Upper lobe of right lung (tissue), 1 donor: ENCODE data around the gene B4GALT3. TPM values are rescaled to one million over a fixed set of nuclear protein-coding genes. Genes with fewer than 3 reads are reported as not detected.
A peak's percentile ranks its signal among the peaks of the same experiment; 100 is the strongest.

Experiments
- ATAC-seq: fragments of 200-7000 bp; cut with Tn5 transposase; one replicate; pipeline ENCODE4 v1.9.1; 2020; ENCODE audit warnings: mild to moderate bottlenecking, moderate library complexity
- DNase-seq: peaks from one replicate; pipeline ENCODE4 v3.0.0-alpha.2; 2020
- H3K27ac ChIP-seq: fragments of 200-600 bp; one replicate; pipeline ENCODE4 v1.8.0; 2022
- H3K27me3 ChIP-seq: fragments of 200-600 bp; one replicate; pipeline ENCODE4 v1.8.0; 2022; ENCODE audit warnings: mild to moderate bottlenecking
- H3K36me3 ChIP-seq: fragments of 200-600 bp; one replicate; pipeline ENCODE4 v1.8.0; 2022
- H3K4me1 ChIP-seq: fragments of 200-600 bp; one replicate; pipeline ENCODE4 v1.8.0; 2022
- H3K4me3 ChIP-seq: fragments of 200-600 bp; one replicate; pipeline ENCODE4 v1.8.0; 2022; ENCODE audit warnings: mild to moderate bottlenecking
- H3K9me3 ChIP-seq: fragments of 200-600 bp; one replicate; pipeline ENCODE4 v1.8.0; 2022
- CTCF ChIP-seq: fragments of 200-600 bp; IDR thresholded peaks from one replicate; pipeline ENCODE4 v1.8.0; 2022; ENCODE audit warnings: antibody characterized with exemption
- intact Hi-C: fragments of 100-400 bp; cut with DNase I; formaldehyde crosslinking; loops from one replicate; pipeline ENCODE4 v1.11.0; 2022
- total RNA-seq: library from RNA; stranded (reverse); fragmentation: NEBNext Ultra II Directional; extraction: Animal tissue kit (Norgen Biotek cat#: 25700); gene quantifications from one replicate; pipeline ENCODE4 v1.2.1, GENCODE V29; 2021
- donor health status: DM: no; HTN: yes; CAD: no; lungs with severe emphysema.

B4GALT3 gene
- total RNA-seq, 1 donor from 2014 or later = 35.7 TPM

GRCh38 chr1:161158316-161159010, 18.8 kb downstream of the B4GALT3 start:
- peak overlapping the region; percentile 80 for H3K4me3 ChIP-seq
- no peak for TF ChIP-seq CTCF
- H3K27ac ChIP-seq = peak overlapping the region; percentile 91
- H3K36me3 ChIP-seq = peaks cover 22% of the 10 kb centered on the region
- H3K4me1 ChIP-seq = peaks cover 30% of the 10 kb centered on the region
- no peaks in the 10 kb centered on the region for H3K27me3 ChIP-seq
- DNase-seq = no peak
- no peak for ATAC-seq
- no peaks in the 10 kb centered on the region for H3K9me3 ChIP-seq
- intact Hi-C loops = no loop called here

- no peak for DNase-seq
- peaks cover 18% of the 10 kb centered on the region for H3K36me3 ChIP-seq
- H3K4me3 ChIP-seq = no peak overlapping the region
- peaks cover 32% of the 10 kb centered on the region for H3K4me1 ChIP-seq
- no peaks in the 10 kb centered on the region for H3K27me3 ChIP-seq
- H3K9me3 ChIP-seq = no peaks in the 10 kb centered on the region
- intact Hi-C loops = no loop called here
- H3K27ac ChIP-seq = no peak overlapping the region
- ATAC-seq = no peak
- TF ChIP-seq CTCF = no peak
Observed at GRCh38 chr1:161157867-161158266, 19.4 kb downstream of the B4GALT3 start.

- no peaks in the 10 kb centered on the region for H3K9me3 ChIP-seq
- H3K36me3 ChIP-seq = peaks cover 6% of the 10 kb centered on the region
- DNase-seq = peak; percentile 88
- peak; percentile 97 for ATAC-seq
- intact Hi-C loops = no loop called here
- H3K27ac ChIP-seq = peak within 1 kb of the TSS; percentile 98
- no peaks in the 10 kb centered on the region for H3K27me3 ChIP-seq
- peak within 1 kb of the TSS; percentile 92 for H3K4me3 ChIP-seq
- peaks cover 16% of the 10 kb centered on the region for H3K4me1 ChIP-seq
- TF ChIP-seq CTCF = no peak
Observed at GRCh38 chr1:161153682-161154337, 23.5 kb downstream of the B4GALT3 start, which contains the start of gene UFC1. TSS of gene UFC1 (plus strand) at chr1:161153978. CDS start at chr1:161153998, 20 bp downstream.

GRCh38 chr1:161153176-161153575, 24.1 kb downstream of the B4GALT3 start:
- DNase-seq (no peak), ATAC-seq (no peak)
- Histone ChIP-seq H3K4me1 (peaks cover 14% of the 10 kb centered on the region), H3K9me3 (no peaks in the 10 kb centered on the region), H3K36me3 (peaks cover 6% of the 10 kb centered on the region), H3K4me3 (peak overlapping the region; percentile 92), H3K27ac (peak overlapping the region; percentile 98), H3K27me3 (no peaks in the 10 kb centered on the region)
- TF ChIP-seq CTCF = no peak
- intact Hi-C loops = no loop called here

- H3K4me3 ChIP-seq = no peak overlapping the region
- intact Hi-C loops = no loop called here
- no peak for DNase-seq
- no peaks in the 10 kb centered on the region for H3K27me3 ChIP-seq
- no peaks in the 10 kb centered on the region for H3K9me3 ChIP-seq
- H3K36me3 ChIP-seq = no peaks in the 10 kb centered on the region
- no peak for TF ChIP-seq CTCF
- no peak overlapping the region for H3K27ac ChIP-seq
- ATAC-seq = no peak
- no peaks in the 10 kb centered on the region for H3K4me1 ChIP-seq
Observed at GRCh38 chr1:161145832-161146231, 31.5 kb downstream of the B4GALT3 start.
